Right lobe of liver (tissue), 4 donors: ENCODE data around the gene IL33.

ENCODE experiments used
- POLR2A ChIP-seq: fragments of 450-650 bp; IDR thresholded peaks from one replicate; pipeline ENCODE4 v1.6.1; 2017; ENCODE audit warnings: antibody characterized with exemption, mild to moderate bottlenecking
- TF ChIP-seq, protein P1 (sequence below), 4 donors: fragments of 200-600 bp in 3 of 4; fragments of 450-650 bp in 1 of 4; IDR thresholded peaks; one replicate each; pipeline versions ENCODE4 v1.5.1 to v1.8.0; 2016 to 2022; ENCODE audit warnings: antibody characterized with exemption in 4 of 4, mild to moderate bottlenecking in 2 of 4
- donor health status: DM: no; HTN: no; CAD: no.
- donor health status: DM: no; HTN: no; CAD: no.
- donor health status: DM: no; HTN: yes; CAD: no.

DNA sequence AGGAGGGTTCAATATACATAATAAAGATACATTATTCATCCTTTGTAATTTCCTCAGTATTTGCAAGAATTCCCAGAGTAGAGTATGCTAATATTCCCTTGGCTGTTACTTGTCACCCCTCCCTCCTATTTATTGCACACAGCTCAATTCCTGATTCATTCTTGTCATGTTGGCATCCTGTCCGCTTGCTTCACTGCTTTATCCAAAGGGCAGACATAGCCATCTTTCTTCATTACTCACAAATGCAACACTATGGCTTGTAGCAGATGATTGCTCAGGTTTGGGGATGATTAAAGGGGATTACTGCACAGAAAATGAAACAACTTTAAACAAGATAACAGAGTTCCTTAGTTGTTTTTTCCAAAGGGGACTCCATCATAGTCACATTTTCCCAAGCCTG is 1.2 kb upstream of the IL33 start:
- TF ChIP-seq, protein P1, sequence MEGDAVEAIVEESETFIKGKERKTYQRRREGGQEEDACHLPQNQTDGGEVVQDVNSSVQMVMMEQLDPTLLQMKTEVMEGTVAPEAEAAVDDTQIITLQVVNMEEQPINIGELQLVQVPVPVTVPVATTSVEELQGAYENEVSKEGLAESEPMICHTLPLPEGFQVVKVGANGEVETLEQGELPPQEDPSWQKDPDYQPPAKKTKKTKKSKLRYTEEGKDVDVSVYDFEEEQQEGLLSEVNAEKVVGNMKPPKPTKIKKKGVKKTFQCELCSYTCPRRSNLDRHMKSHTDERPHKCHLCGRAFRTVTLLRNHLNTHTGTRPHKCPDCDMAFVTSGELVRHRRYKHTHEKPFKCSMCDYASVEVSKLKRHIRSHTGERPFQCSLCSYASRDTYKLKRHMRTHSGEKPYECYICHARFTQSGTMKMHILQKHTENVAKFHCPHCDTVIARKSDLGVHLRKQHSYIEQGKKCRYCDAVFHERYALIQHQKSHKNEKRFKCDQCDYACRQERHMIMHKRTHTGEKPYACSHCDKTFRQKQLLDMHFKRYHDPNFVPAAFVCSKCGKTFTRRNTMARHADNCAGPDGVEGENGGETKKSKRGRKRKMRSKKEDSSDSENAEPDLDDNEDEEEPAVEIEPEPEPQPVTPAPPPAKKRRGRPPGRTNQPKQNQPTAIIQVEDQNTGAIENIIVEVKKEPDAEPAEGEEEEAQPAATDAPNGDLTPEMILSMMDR (IDR thresholded peaks at IDR 0.05), result no peak
- TF ChIP-seq POLR2A, result no peak
